Measurements from ENCODE around the gene CASKIN1.
"Not testable (repeated sequence)": the region's sequence is repeated elsewhere in the genome, so short reads cannot be mapped to it uniquely, and the experiment has no call there.

CASKIN1 gene

DNA sequence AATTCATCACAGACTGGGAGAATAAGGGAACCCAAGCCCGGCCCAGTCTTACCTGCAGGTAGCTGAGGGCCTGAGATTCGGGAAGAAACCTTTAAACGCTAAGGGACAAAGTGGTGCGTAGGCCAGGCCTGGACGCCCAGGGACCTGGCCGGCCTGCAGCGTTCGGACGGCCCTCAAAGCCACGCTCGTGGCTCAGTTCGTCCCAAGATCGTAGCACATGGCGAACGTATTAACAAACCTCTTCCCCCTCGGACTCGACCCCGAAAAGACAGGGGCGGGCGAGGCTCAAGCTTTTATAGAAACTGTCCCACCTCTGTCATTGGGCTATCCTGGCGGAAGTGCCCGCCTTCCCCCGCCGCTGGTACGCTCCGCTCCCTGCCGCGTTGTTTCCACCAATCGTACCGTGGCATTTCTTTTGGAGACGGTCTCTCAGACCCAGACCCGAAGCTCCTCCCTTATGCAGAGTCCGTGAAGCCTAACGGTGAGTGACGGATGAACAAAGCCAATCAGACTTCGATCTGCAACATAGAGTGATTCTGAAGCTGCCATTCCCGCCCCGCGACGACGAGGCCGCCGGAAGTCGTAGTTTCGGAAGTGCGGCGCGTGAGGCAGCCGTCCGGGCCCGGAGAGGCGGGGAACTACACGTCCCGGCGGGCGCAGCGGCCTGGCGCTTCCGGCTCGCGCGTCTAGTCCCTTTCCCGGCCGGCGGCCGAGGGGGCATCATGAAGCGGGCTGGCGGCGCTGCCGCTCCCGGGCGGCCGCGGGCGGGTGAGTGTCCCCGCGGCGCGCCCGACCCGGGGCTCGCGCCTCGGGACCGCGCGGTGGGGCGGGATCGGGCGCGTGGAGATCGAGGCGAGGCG is 41.1 kb downstream of the CASKIN1 start, which contains the start of gene TRAF7:
TRAF7 (plus strand) TSS at position 692 of the 860 bp plus-strand sequence. CDS start 8,139 bp downstream, outside the sequence.
- DNase-seq: peak; percentile 99

DNA sequence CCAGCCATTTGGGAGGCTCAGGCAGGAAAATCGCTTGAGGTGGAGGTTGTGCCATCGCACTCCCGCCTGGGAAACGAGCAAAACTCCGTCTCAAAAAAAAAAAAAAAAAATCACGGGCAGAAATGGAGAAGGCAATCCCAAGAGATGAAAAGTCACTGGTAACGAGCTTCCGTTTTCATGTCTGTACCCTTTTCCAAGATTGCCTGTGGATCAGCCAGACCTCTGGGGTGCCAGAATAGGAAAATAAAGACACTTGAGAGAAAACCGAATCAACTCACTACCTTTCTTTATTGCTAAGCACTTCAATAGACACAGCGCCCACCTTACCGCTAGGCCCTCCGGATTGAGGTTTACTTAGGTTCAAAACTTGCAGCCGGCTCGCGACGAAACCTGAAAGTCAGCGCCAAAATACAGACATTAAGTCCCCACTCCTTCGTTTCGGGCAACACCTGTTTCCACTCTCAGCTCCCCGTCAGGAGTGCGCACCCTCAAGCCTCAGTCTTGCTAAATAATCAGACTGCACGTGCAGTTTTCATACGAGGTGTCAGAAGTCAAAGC is 41.8 kb downstream of the CASKIN1 start:
- no peak for DNase-seq

DNA sequence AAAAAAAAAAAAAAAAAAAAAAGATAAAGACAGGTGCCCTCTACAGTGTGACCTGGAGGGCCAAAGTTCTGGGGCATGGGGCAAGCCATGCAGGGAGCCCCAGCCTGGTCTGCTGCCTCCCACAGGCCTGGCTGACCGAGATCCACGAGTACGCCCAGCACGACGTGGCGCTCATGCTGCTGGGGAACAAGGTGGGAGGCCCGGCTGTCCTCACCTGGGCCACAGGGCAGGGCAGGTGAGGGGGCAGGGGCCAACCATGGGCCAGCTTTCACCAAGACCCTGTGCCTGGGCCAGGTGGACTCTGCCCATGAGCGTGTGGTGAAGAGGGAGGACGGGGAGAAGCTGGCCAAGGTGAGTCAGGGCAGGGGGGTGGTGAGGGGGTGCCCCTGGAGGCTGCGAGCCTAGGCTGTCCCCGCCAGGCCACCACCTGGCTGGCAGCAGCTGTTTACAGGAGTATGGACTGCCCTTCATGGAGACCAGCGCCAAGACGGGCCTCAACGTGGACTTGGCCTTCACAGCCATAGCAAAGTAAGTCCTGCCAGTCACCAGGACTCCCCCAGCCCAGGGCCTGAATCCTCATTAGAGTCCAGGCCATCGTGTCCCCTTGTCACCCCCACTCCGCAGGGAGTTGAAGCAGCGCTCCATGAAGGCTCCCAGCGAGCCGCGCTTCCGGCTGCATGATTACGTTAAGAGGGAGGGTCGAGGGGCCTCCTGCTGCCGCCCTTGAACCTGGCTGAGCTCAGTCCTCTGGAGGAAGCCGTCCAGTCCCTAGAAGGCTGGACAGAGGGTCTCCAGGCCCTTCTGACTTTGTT is 43.5 kb downstream of the CASKIN1 start:
- no peak for DNase-seq

DNA sequence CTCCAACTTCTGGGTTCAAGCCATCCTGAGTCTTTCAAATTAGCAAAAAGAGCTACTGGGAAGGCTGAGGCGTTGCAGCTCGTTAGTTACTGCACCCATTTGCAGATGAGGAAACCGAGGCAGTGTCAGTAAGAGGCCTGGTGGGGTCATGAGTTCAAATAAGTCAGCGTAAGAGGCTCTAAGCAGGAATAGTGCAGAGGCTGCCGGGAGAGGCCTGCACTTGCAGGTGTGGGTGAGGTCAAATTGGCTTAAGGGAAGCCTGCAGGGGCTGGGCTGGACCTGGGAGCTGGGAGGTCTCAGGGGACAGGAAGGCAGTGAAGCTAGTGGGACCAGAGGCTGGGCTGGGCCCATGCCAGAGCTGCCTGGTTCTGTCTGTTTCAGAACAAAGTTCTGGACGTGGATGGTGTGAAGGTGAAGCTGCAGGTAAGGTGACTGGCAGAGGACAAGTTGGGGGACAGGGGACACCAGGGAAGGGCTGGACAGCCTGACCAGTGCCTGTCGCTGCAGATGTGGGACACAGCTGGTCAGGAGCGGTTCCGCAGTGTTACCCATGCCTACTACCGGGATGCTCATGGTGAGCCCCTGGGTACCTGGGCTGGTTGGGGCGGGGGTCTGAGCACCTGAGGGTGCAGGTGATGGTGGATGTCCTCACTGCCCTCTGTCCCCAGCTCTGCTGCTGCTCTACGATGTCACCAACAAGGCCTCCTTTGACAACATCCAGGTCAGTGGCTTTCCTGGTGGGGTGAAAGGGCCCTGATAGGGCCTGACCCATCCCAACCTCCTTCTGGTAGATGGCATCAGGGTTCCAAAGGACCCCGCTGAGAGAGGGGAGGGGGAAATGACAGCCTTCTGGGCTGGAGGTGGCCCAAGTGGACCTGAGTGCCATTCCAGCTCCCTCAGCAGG is 45.0 kb downstream of the CASKIN1 start:
- no peak for DNase-seq

DNA sequence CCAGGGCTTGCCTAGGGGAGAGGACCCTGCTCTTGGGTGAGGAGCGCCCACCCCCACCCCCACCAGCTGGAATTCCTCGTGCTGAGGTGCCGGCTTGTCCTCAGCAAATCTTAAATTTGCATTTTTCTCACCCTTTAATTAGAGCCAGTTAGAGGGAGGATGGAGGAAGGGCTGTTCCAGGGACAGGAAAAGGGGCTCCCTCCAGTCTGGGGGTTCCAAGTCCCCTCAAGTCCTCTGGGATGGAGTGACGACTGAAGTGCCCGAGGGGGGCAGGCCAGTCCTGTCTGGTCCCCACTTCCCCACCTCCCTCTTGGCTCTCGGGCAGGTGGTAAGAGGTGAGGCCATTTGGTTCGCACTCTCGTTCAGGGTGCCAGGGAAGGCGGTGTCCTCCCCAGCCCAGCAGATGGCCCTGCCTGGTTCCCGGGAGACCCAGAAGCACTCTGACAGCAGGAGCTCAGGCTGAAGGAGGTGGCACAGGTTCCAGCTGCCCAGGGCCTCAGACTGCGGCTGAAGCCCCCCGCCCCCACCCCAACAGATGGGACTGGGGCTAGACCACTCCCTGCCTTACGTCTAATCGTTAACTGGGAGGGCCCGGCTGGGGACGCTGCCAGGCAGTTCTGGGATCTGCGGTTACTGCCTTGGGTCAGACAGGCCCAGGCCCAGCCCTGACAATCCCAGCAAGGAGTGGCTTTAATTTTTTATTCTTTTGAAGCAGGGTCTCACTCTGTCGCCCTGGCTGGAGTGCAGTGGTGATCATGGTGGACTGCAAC is 45.8 kb downstream of the CASKIN1 start:
- no peak for DNase-seq

DNA sequence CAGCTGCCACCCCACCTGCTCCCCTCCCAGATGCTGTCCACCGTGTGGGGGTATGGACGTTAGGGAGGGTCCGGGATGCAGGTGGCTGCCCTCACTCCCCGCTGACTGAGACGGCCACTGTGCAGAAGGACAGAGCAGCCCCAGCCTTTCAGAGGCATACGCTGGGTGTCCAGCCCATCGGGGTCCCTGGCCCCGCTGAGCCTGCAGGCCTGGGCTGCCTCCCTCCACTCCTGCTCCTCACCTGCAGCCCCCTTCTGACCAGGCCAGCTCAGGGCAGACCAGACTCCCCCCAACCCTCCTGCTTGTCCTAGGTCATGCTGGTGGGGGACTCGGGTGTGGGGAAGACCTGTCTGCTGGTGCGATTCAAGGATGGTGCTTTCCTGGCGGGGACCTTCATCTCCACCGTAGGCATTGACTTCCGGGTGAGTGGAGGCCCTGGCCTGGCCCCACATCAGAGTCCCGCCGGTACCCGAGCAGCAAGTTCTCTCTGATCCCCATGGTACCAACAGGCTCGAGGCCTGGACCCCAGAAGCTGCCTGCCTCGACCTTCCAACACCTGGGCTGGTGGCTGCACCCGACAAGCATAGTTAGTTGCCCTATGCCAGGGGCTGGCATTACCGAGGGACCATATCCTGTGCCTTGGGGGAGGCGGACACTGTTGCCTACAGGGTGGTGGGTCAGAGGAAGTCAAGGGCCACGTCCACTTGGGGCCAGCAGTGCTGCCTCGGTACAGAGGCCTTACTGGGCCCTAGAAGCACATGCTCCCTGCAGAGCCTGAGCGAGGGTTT is 46.6 kb downstream of the CASKIN1 start:
- DNase-seq: no peak

DNA sequence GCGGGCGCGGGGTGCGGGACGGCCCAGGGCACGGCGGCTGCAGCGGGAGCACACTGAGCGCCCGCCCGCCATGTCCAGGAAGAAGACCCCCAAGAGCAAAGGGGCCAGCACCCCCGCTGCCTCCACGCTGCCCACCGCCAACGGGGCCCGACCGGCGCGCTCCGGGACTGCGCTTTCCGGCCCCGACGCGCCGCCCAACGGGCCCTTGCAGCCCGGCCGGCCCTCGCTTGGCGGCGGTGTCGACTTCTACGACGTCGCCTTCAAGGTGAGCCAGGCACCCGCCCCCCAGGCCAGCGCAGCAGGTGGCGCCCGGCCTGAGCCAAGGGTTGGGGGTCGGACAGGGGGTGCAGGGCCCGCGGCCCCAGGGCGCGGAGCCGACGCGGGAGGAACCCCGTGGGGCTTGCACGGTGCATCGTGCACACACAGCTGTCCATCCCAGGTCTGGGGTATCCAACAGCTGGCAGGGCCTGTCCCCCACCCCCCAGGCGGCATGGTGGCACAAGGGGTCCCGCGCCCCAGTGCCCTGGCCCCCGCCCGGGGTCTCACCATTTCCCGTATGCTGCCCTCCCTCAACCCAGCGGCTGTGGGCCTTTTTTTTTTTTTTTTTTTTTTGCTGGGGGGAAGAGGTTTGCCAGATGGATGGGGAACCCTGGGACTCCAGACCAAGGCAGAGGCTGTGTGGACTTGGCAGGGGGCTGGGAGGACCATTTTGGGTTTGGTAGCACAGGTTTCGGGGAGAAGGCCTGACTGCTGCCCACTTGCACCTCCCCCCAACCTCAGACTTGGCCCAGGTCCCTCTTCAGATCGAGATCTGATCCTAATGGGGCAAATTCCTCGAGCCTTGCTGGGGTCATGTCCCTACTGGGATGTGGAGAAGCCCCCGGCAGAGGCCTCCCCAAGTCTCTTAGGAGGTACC is 47.4 kb downstream of the CASKIN1 start:
- no peak for DNase-seq

DNA sequence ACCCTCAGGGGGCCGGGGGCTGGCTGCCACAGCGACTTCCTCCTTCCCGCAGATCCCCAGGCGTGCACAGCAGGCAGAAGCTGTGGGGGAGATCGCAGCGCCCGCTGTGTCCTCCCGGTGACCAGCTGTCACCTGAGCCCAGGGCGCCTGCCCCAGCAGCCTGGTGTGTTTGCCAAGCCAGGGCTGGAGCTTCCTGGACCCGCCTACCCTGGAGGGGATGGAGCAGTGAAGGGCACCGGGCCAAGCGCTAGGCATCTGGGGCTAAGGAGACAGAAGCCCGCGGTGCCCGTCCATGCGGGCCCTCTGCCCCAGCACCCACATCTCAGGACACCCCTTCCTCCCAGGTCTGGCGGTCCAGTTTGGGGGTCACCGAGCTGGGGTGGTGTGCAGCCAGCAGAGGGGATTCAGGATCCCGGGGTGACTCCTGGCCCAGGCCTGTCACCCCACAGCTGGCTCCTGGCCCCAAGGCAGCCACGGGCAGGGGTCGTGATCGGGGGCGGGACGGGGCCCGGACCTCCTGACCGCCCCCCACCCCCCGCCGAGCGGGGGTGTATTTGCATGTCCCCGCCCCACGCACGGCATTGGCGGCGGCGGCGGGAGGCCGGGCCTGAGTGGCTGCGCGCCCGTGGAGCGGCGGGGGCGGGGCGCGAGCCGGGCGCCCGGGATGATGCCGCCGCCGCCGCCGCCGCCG is 48.3 kb downstream of the CASKIN1 start, which contains the start of gene RAB26:
RAB26 (plus strand) TSS at position 645 of the 691 bp plus-strand sequence. CDS start 159 bp downstream, outside the sequence.
- DNase-seq: peak; percentile 65

DNA sequence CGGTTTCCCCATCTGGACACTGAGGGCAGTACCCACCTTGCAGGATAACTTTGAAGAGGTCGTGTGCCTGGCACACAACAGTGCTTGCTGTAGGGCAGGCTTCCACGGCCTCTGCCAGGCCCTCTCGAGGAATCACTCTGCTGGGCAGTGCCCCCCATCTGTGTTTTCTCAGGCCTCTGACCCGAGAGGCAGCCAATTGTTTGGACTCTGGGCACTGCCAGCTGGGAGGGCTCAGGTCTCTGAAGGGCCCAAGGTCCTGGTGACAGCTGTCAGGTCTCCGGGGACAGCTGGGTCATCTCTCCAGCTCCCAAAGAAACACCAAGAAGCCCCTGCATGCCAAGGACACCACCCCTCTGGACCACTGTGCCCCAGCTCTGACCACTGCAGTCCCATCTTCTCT is 49.0 kb downstream of the CASKIN1 start:
- DNase-seq: no peak

DNA sequence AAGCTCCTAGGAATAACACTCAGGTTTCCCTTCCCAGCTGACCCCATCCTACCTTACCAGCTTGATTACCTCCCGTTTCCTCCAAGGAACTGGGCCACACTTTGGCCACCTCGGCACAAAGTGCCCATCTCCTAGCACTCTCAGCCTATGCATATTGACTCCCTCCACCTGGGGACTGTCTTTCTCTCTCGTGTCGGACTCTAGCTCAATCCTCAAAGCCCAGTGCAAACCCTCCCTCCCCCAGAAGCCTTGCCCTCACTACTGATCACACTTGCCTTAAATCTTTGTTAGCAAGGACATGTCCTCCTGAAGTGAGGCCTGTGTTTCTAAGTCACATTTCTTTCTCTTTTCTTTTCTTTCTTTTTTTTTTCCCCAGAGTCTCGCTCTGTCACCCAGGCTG is 50.6 kb downstream of the CASKIN1 start:
- no peak for DNase-seq

DNA sequence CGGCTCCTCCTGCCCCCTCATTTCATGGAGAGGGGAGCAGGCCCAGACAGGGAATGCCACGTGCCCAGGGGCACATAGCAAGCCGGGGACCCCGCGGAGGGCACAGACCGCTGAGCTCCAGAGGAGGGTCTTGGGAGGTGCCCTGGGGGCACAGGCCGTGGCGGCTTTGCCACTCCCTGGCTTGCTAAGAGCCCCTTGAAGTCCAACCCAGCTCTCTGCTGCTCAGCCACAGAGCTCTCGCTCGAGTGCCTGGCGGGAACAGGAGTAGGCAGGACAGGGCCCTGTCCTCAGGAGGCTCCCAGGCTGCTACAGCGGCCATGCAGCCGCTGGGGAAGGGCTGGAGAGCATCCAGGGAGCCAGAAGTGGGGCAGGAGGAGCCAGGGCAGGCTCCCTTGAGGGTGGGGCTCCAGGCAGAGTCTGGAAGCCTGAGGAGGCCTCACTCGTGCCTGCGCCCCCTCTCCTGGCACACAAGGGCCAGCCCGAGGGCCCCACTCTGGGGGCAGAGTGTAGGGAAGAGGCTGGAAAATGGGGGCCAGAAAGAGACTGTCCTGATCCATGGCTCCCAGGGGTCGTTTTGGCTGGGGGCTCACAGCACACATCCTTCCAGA is 52.4 kb downstream of the CASKIN1 start:
- DNase-seq: no peak

DNA sequence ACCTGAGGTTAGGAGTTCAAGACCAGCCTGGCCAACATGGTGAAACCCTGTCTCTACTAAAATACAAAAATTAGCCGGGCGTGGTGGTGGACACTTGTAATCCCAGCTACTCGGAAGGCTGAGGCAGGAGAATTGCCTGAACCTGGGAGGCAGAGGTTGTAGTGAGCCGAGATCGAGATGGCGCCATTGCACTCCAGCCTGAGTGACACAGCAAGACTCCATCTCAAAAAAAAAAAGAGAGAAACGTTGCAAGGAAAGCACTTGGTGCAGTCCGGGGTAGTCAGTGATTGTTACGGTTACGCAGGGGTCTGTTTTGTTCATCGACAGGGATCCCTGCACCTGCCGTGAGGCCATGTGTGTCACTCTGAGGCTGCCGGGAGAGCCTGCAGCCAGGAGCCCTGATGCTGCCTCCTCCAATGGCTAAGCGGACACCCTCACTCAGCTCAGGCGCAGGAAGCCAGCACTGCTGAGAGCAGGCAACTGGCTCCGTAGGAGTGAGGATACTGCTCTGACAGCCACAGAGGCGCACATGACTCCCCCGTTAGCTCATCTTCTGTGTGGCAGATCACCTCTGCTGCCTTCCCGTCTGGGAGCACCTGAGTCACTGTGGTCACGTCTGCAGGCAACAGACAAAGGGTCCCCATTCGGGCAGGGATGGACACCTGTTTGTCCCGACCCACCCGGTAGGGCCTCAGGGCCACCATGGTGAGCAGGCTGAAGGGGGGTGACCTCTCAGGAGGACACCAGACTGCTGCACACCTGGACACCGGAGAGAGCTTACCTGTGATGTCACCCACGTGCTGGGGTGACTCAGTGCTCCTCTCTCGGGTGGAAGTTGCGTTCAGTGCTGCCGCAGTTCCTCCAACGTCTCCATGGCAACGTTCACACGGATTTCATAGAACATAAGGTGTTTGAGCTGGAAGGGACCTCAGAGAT is 53.2 kb downstream of the CASKIN1 start:
- no peak for DNase-seq

DNA sequence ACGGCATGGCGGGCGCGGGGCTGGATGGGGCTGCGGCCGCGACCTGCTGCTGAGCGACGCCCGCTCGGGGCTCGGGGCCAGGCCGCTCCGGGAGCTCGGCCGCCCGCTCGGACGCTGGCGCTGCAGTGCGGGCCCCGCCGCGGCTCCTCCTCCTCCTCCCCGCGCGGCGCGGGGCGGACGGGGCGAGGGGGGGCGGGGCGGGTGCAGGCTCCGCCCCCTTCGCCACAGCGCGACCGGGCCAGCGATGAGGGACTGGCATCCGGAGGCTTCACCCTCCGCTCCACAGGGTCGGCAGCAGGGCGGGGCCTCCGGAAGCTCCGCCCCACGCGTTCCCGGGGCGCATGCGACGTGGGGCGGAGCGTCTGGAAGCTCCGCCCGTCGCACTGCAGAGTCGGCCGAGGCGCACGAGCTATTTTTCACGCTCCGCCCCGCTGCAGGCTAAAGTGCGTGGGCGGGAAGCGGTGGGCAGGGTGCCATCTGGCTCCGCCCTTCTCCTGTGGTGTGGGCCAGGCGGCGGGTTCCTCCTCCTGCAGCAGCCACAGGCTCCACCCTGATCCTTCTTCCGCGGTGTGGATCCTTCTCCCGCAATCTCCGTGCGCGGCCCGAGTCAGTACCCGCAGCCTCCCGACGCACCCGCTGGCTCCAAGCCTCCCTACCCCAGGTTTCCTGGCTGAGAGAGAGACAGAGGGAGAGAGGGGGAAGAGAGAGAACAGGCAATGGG is 60.5 kb downstream of the CASKIN1 start, which contains the start of gene PKD1:
PKD1 (minus strand) TSS at position 129 of the 721 bp plus-strand sequence. CDS start 209 bp downstream, outside the sequence.
- DNase-seq: peak; percentile 99

DNA sequence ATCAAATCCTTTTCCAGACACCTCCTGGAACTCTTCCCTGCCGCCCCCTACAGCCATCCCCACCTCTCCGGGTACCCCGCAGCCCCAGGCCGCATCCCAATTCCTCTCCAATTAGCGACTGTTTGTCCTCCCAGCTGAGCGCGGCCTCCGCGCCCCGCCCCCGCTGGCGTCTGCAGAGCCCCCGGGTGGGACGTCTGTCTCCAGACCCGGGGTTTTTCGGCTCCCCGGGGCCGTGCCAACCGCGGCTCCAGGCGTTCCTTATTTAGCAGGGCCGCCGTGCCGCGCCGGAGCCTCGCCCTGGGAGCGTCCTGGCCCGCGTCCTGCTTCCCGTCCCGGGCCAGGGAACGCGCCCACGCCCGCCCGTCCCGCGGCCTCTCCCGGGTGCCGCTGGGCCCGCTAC is 61.3 kb downstream of the CASKIN1 start:
- not testable (repeated sequence) for DNase-seq

DNA sequence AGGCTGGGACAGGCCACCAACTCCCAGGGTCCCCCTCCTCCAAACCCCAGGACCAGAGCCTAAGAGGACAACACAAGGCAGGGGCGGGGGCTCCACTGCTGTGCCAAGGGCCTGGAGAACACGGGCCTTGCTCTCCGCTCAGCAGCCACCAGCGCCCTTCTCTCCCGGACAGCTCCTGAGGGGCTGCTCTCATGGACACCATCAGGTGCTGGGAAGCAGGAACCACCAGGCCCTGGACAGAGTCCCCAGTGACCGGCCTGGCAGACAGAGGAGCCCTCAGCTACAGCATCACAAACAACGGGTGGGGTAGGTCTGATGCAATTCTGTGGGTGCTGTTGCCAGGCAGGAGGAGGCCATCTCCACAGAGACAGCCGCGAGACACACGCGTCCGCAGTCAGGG is 62.6 kb downstream of the CASKIN1 start:
- not testable (repeated sequence) for DNase-seq

DNA sequence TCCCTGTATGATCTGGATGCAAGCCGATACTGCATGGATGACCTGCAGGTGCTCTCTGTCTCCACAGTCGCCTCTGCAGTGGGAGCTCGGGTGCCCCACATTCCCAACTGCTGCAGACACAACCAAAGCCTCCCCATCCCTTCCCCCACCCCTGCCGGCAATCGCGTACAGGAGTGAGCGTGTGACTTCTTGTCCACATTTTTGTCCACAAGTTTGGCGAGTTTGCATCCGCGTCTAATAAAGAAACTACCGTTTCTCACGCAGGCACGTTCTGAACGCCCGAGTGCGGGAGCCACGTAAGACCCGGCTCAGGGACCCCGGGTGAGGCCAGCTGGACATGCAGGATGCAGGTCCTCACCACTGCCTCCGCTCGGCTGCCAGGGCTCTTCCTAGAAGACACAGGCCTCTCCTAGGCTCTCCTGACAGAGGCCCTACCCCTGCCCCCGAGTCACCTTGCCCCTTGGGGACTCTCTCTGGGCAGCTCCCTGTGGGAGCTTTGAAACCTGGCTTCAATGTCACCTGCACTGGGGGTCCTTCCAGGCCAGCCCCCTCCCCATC is 66.4 kb downstream of the CASKIN1 start:
- DNase-seq: not testable (repeated sequence)
